Fibroblast of villous mesenchyme (primary cell): ENCODE data around the gene PAPOLA. TPM values are rescaled to one million over a fixed set of nuclear protein-coding genes. Genes with fewer than 3 reads are reported as not detected.

Source experiments
- DNase-seq: peaks from one replicate; pipeline ENCODE4 v3.0.0-alpha.2; 2010; ENCODE audit warnings: low read depth
- H3K4me3 ChIP-seq: 2 replicates; pipeline ENCODE4 v1.5.1; 2011; ENCODE audit warnings: low read depth, mild to moderate bottlenecking, low read length
- CTCF ChIP-seq: IDR thresholded peaks from 2 replicates; pipeline ENCODE4 v1.5.1; 2012; ENCODE audit warnings: low read depth, mild to moderate bottlenecking, low read length; ENCODE audit not compliant: insufficient read depth
- total RNA-seq: library from RNA; depleted of rRNA; stranded (reverse); fragments of >200 nt; gene quantifications from 2 replicates; pipeline ENCODE4 v1.2.3, GENCODE V29; 2012

Gene PAPOLA
- total RNA-seq, 1 donor = 148 TPM

- H3K4me3 ChIP-seq = no peak overlapping the region
- TF ChIP-seq CTCF = no peak
- DNase-seq = no peak
These were observed 114.1 kb downstream of the PAPOLA start for GRCh38 chr14:96616161-96616721.

Other genes with a start within 250 kb of the PAPOLA start
- gene BDKRB1, start 246.2 kb upstream of the PAPOLA start, total RNA-seq = 5.8 and 15.1 TPM in 2 replicates
- 31.6 and 32.4 TPM in 2 replicates for gene ATG2B, start 139.0 kb upstream of the PAPOLA start, total RNA-seq
- 35.8 and 45.8 TPM in 2 replicates for gene GSKIP, start 138.9 kb upstream of the PAPOLA start, total RNA-seq
- gene AK7, start 110.3 kb upstream of the PAPOLA start, total RNA-seq = 0.43 and 0.64 TPM in 2 replicates